ENCODE results near the gene TOMM40.

Gene TOMM40

GRCh38 chr19:44942067-44942571 lies 51.1 kb downstream of the TOMM40 start, which contains the start of gene APOC4:
APOC4 (plus strand) TSS chr19:44942237; CDS start chr19:44942278, 41 bp downstream.
- TF ChIP-seq CTCF (IDR thresholded peaks at IDR 0.05; ENCODE audit: insufficient read depth, low read depth, low read length, missing control alignments) = no peak
- no peak for DNase-seq (ENCODE audit: low read depth)

GRCh38 chr19:44943801-44944249 lies 52.8 kb downstream of the TOMM40 start:
- no peak overlapping the region for H3K4me3 ChIP-seq (ENCODE audit: low read length)
- TF ChIP-seq CTCF (IDR thresholded peaks at IDR 0.05; ENCODE audit: insufficient read depth, low read depth, low read length, missing control alignments) = no peak
- no peak for DNase-seq (ENCODE audit: low read depth)

More at GRCh38 chr19:44942067-44942571, 51.1 kb downstream of the TOMM40 start, which contains the start of gene APOC4:
- no peak within 1 kb of the TSS for H3K4me3 ChIP-seq (ENCODE audit: low read length)

GRCh38 chr19:44947041-44947581 lies 56.1 kb downstream of the TOMM40 start:
- no peak for TF ChIP-seq CTCF (IDR thresholded peaks at IDR 0.05; ENCODE audit: insufficient read depth, low read depth, low read length, missing control alignments)
- H3K4me3 ChIP-seq (ENCODE audit: low read length) = no peak overlapping the region
- no peak for DNase-seq (ENCODE audit: low read depth)

- no peak for TF ChIP-seq CTCF (IDR thresholded peaks at IDR 0.05; ENCODE audit: insufficient read depth, low read depth, low read length, missing control alignments)
- H3K4me3 ChIP-seq (ENCODE audit: low read length) = no peak overlapping the region
- no peak for DNase-seq (ENCODE audit: low read depth)
Observed at GRCh38 chr19:44948237-44948636, 57.2 kb downstream of the TOMM40 start.

- DNase-seq (ENCODE audit: low read depth) = no peak
- no peak for TF ChIP-seq CTCF (IDR thresholded peaks at IDR 0.05; ENCODE audit: insufficient read depth, low read depth, low read length, missing control alignments)
Observed at GRCh38 chr19:44948763-44949374, 57.8 kb downstream of the TOMM40 start.

GRCh38 chr19:44949550-44949949 lies 58.5 kb downstream of the TOMM40 start:
- TF ChIP-seq CTCF (IDR thresholded peaks at IDR 0.05; ENCODE audit: insufficient read depth, low read depth, low read length, missing control alignments) = no peak
- no peak overlapping the region for H3K4me3 ChIP-seq (ENCODE audit: low read length)
- no peak for DNase-seq (ENCODE audit: low read depth)

More at GRCh38 chr19:44948763-44949374, 57.8 kb downstream of the TOMM40 start:
- H3K4me3 ChIP-seq (ENCODE audit: low read length) = no peak overlapping the region

Measured in epithelial cell of esophagus (primary cell).